MM.1S (cell line): ENCODE results near the gene NEK6.

ENCODE experiments used
- DNase-seq: peaks from one replicate; pipeline ENCODE4 v3.0.0-alpha.2; 2015
- H2AFZ ChIP-seq: fragments of 300-600 bp; sonication (generic); 2 replicates; pipeline ENCODE4 v1.6.0; 2016; ENCODE audit warnings: antibody characterized with exemption, low read length
- H3F3A ChIP-seq: fragments of 300-600 bp; sonication (generic); 2 replicates; pipeline ENCODE4 v1.6.1; 2016; ENCODE audit warnings: mild to moderate bottlenecking, antibody characterized with exemption, low read length, moderate library complexity, mixed read lengths; ENCODE audit not compliant: insufficient read depth
- H3K27ac ChIP-seq: fragments of 300-600 bp; sonication (generic); 2 replicates; pipeline ENCODE4 v1.5.1; 2016; ENCODE audit warnings: mild to moderate bottlenecking, low read length
- H3K27me3 ChIP-seq: fragments of 300-600 bp; sonication (generic); replicated peaks from 2 replicates; pipeline ENCODE4 v1.6.0; 2016; ENCODE audit warnings: low read length; ENCODE audit not compliant: insufficient read depth
- H3K36me3 ChIP-seq: fragments of 300-600 bp; sonication (generic); replicated peaks from 2 replicates; pipeline ENCODE4 v1.6.1; 2016; ENCODE audit warnings: mild to moderate bottlenecking, low read length, mixed read lengths; ENCODE audit not compliant: insufficient read depth
- H3K4me1 ChIP-seq: fragments of 300-600 bp; sonication (generic); 2 replicates; pipeline ENCODE4 v1.6.1; 2016; ENCODE audit warnings: low read length, mixed read lengths
- H3K4me2 ChIP-seq: fragments of 300-600 bp; sonication (generic); 2 replicates; pipeline ENCODE4 v1.6.0; 2016; ENCODE audit warnings: low read depth, low read length
- H3K4me3 ChIP-seq: fragments of 300-600 bp; sonication (generic); 2 replicates; pipeline ENCODE4 v1.5.1; 2016; ENCODE audit warnings: low read length, mixed read lengths
- H3K79me2 ChIP-seq: fragments of 300-600 bp; sonication (generic); 2 replicates; pipeline ENCODE4 v1.6.1; 2016; ENCODE audit warnings: mixed run types, low read length, mixed read lengths
- H3K9ac ChIP-seq: fragments of 300-600 bp; sonication (generic); 2 replicates; pipeline ENCODE4 v1.6.1; 2016; ENCODE audit warnings: low read length, mixed read lengths
- H3K9me2 ChIP-seq: fragments of 300-600 bp; sonication (generic); replicated peaks from 2 replicates; pipeline ENCODE4 v1.6.1; 2016; ENCODE audit warnings: mild to moderate bottlenecking, low read length, mixed read lengths; ENCODE audit not compliant: insufficient read depth
- H3K9me3 ChIP-seq: fragments of 300-600 bp; sonication (generic); replicated peaks from 2 replicates; pipeline ENCODE4 v1.6.1; 2016; ENCODE audit warnings: mild to moderate bottlenecking, low read length, mixed read lengths; ENCODE audit not compliant: insufficient read depth
- H4K20me1 ChIP-seq: fragments of 300-600 bp; sonication (generic); 2 replicates; pipeline ENCODE4 v1.6.1; 2016; ENCODE audit warnings: mild to moderate bottlenecking, low read length, moderate library complexity, mixed read lengths; ENCODE audit not compliant: insufficient read depth
- CTCF ChIP-seq: fragments of 300-600 bp; sonication (generic); IDR thresholded peaks from 2 replicates; pipeline ENCODE4 v1.5.1; 2016; ENCODE audit warnings: antibody characterized with exemption, low read length, mixed read lengths
- EZH2 ChIP-seq: fragments of 300-600 bp; sonication (generic); optimal IDR thresholded peaks from 2 replicates; pipeline ENCODE3; 2017; ENCODE audit warnings: low read depth, mild to moderate bottlenecking, antibody characterized with exemption, low read length, mixed read lengths
- EZH2phosphoT487 ChIP-seq: fragments of 300-600 bp; sonication (generic); IDR thresholded peaks from 2 replicates; pipeline ENCODE4 v1.6.1; 2018; ENCODE audit warnings: antibody characterized with exemption, low read length

Gene NEK6

GRCh38 chr9:124349267-124349666 is 91.5 kb downstream of the NEK6 start:
- Histone ChIP-seq H3K27ac (no peak overlapping the region), H3K79me2 (0 out of 2 replicates have a peak, but pooled peaks cover under 1% of the 10 kb centered on the region), H3K4me2 (no peak overlapping the region), H3K9me3 (no peaks in the 10 kb centered on the region), H3F3A (no peaks in the 10 kb centered on the region), H4K20me1 (no peaks in the 10 kb centered on the region), H3K4me1 (no peaks in the 10 kb centered on the region), H3K27me3 (no peaks in the 10 kb centered on the region), H3K4me3 (no peak overlapping the region), H3K9me2 (no peaks in the 10 kb centered on the region), H2AFZ (no peak overlapping the region), H3K9ac (no peak overlapping the region), H3K36me3 (peaks cover 15% of the 10 kb centered on the region; the same call in 1 of the 2 replicates)
- no peak for DNase-seq
- TF ChIP-seq CTCF (no peak), EZH2 (no peak)

- H3F3A ChIP-seq = no peaks in the 10 kb centered on the region
- H3K36me3 ChIP-seq = peaks cover 15% of the 10 kb centered on the region; the same call in 1 of the 2 replicates
- no peak overlapping the region for H3K4me3 ChIP-seq
- H3K4me1 ChIP-seq = no peaks in the 10 kb centered on the region
- no peak for DNase-seq
- TF ChIP-seq CTCF (no peak), EZH2phosphoT487 (no peak), EZH2 (no peak)
- no peaks in the 10 kb centered on the region for H3K9me2 ChIP-seq
- no peak overlapping the region for H2AFZ ChIP-seq
- H3K9ac ChIP-seq = no peak overlapping the region
- H3K27ac ChIP-seq = no peak overlapping the region
- no peaks in the 10 kb centered on the region for H4K20me1 ChIP-seq
- H3K4me2 ChIP-seq = no peak overlapping the region
- H3K27me3 ChIP-seq = no peaks in the 10 kb centered on the region
- no peaks in the 10 kb centered on the region for H3K9me3 ChIP-seq
- H3K79me2 ChIP-seq = peaks cover 7% of the 10 kb centered on the region; the same call in 1 of the 2 replicates
These were observed 92.1 kb downstream of the NEK6 start for GRCh38 chr9:124349675-124350493.

DNA sequence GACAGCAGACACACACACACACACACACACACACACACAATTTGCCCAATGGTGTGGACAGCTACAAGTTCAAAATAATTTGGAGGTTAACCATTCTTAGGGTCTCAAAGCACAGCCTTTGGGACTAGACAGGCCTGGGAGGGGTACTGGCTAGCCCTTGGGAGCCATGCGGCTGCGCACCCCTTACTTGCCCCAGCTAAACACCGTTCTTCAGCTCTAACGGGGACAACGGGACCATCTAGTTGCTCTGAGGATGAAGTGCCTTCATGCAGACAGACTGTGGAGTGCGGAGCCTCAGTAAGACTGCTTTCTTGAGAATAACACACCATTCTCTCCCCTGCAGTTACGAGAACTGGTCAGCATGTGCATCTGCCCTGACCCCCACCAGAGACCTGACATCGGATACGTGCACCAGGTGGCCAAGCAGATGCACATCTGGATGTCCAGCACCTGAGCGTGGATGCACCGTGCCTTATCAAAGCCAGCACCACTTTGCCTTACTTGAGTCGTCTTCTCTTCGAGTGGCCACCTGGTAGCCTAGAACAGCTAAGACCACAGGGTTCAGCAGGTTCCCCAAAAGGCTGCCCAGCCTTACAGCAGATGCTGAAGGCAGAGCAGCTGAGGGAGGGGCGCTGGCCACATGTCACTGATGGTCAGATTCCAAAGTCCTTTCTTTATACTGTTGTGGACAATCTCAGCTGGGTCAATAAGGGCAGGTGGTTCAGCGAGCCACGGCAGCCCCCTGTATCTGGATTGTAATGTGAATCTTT is 92.9 kb downstream of the NEK6 start:
- H3K27me3 ChIP-seq = no peaks in the 10 kb centered on the region
- no peak for DNase-seq
- no peak overlapping the region for H3K9ac ChIP-seq
- no peak overlapping the region for H2AFZ ChIP-seq
- H3K9me3 ChIP-seq = no peaks in the 10 kb centered on the region
- no peaks in the 10 kb centered on the region for H3K4me1 ChIP-seq
- H3K9me2 ChIP-seq = no peaks in the 10 kb centered on the region
- no peak overlapping the region for H3K27ac ChIP-seq
- TF ChIP-seq CTCF (no peak), EZH2phosphoT487 (no peak), EZH2 (no peak)
- no peaks in the 10 kb centered on the region for H3F3A ChIP-seq
- no peaks in the 10 kb centered on the region for H4K20me1 ChIP-seq
- H3K79me2 ChIP-seq = peaks cover 15% of the 10 kb centered on the region; the same call in 1 of the 2 replicates
- no peak overlapping the region for H3K4me3 ChIP-seq
- H3K4me2 ChIP-seq = no peak overlapping the region
- H3K36me3 ChIP-seq = peaks cover 15% of the 10 kb centered on the region; the same call in 1 of the 2 replicates
